C4-2B (cell line): ENCODE results near the gene SCGN.

Experiments
- ZFX ChIP-seq: fragments of 450-650 bp; IDR thresholded peaks from 2 replicates; pipeline ENCODE4 v1.6.1; 2017
- TF ChIP-seq, protein P1 (sequence below): fragments of 450-650 bp; conservative IDR thresholded peaks from 2 replicates; pipeline ENCODE4 v1.5.1; 2017; ENCODE audit warnings: mild to moderate bottlenecking

DNA sequence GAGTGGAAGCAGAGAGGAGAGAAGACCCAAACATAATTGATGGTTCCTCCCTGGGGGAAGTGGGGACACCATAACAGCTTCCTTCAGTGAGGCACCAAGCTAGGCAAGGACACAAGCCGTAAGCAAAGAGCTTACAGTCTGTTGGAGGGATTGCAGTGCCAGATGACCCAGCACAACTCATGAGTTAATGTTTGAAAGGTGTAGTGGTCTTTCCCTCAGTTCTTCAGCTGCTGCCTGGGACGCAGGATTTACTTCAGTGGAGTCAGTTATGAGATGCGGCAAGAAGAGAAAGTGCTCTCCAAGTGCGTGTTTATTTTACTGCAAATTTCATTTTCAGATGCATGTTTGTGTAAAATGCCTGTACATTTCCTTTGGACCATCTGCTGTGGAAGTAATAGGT lies 63.8 kb downstream of the SCGN start:
- TF ChIP-seq, protein P1, sequence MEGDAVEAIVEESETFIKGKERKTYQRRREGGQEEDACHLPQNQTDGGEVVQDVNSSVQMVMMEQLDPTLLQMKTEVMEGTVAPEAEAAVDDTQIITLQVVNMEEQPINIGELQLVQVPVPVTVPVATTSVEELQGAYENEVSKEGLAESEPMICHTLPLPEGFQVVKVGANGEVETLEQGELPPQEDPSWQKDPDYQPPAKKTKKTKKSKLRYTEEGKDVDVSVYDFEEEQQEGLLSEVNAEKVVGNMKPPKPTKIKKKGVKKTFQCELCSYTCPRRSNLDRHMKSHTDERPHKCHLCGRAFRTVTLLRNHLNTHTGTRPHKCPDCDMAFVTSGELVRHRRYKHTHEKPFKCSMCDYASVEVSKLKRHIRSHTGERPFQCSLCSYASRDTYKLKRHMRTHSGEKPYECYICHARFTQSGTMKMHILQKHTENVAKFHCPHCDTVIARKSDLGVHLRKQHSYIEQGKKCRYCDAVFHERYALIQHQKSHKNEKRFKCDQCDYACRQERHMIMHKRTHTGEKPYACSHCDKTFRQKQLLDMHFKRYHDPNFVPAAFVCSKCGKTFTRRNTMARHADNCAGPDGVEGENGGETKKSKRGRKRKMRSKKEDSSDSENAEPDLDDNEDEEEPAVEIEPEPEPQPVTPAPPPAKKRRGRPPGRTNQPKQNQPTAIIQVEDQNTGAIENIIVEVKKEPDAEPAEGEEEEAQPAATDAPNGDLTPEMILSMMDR: no peak
- TF ChIP-seq ZFX: no peak
